GM12892 (cell line): ENCODE results near the gene ELMO3.

ENCODE experiments used
- POLR2A ChIP-seq: IDR thresholded peaks from 2 replicates; pipeline ENCODE4 v1.6.1; 2011; ENCODE audit warnings: low read depth, low read length, control low read depth
- POLR2AphosphoS5 ChIP-seq: IDR thresholded peaks from 2 replicates; pipeline ENCODE4 v1.6.1; 2011; ENCODE audit warnings: low read depth, low read length, control low read depth

DNA sequence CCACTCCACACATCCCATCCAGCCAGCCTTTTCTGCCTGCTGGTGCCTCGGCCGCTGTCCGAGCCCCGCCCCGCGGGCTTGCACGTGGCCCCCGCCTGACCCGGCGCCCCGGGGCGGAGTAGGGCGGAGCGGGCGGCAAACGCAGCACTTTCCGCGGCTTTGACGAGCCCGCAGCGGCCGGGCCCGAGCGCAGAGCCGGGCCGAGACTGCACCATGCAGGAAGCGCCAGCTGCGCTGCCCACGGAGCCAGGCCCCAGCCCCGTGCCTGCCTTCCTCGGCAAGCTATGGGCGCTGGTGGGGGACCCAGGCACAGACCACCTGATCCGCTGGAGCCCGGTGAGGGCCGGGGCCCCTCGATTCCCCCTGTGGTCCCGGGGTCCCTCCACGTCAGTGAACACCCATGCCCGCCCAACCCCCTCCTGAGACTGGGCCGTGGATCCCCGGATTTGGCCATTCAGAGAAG lies 34.3 kb upstream of the ELMO3 start, which contains the start of gene HSF4:
- TF ChIP-seq POLR2AphosphoS5 (no peak), POLR2A (no peak)
